Uterine smooth muscle cell (primary cell): Measurements from ENCODE around the gene BSPH1. TPM values are rescaled to one million over a fixed set of nuclear protein-coding genes. Genes with fewer than 3 reads are reported as not detected.

Source experiments
- total RNA-seq: library from RNA; depleted of rRNA; stranded (reverse); fragments of >200 nt; gene quantifications from 2 replicates; pipeline ENCODE4 v1.2.3, GENCODE V29; 2014

The BSPH1 gene, protein sequence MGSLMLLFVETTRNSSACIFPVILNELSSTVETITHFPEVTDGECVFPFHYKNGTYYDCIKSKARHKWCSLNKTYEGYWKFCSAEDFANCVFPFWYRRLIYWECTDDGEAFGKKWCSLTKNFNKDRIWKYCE
- not detected in 2 replicates for total RNA-seq

GRCh38 chr19:47992070-47992469, at the start of gene BSPH1:
BSPH1 (minus strand) TSS chr19:47992170; CDS start chr19:47992081, 89 bp downstream.

GRCh38 chr19:47994209-47994802, 2.3 kb upstream of the BSPH1 start, which contains the start of gene ELSPBP1:
ELSPBP1 (plus strand) TSS chr19:47994632; CDS start chr19:48008668, 14,036 bp downstream.

Other genes starting within 250 kb of the BSPH1 start
- 47.3 and 74.6 TPM in 2 replicates for gene NOP53, start 246.6 kb downstream of the BSPH1 start, total RNA-seq
- 126 and 159 TPM in 2 replicates for gene SELENOW, start 213.5 kb downstream of the BSPH1 start, total RNA-seq
- not detected in 2 replicates for gene TPRX1, start 187.6 kb downstream of the BSPH1 start, total RNA-seq
- not detected in 2 replicates for gene CRX, start 170.2 kb downstream of the BSPH1 start, total RNA-seq
- not detected in 2 replicates for gene TPRX2, start 132.9 kb downstream of the BSPH1 start, total RNA-seq
- gene SULT2A1, start 105.9 kb downstream of the BSPH1 start, total RNA-seq, result not detected in 2 replicates
- not detected in 2 replicates for gene ELSPBP1, start 2.5 kb upstream of the BSPH1 start, total RNA-seq
- not detected in 2 replicates for gene CABP5, start 51.9 kb upstream of the BSPH1 start, total RNA-seq
- 3.2 and 4.6 TPM in 2 replicates for gene PLA2G4C, start 118.6 kb upstream of the BSPH1 start, total RNA-seq
- gene LIG1, start 178.2 kb upstream of the BSPH1 start, total RNA-seq, result 19.1 and 58.9 TPM in 2 replicates
- gene ZSWIM9, start 178.5 kb upstream of the BSPH1 start, total RNA-seq, result 3.1 TPM in 2 replicates